Upper lobe of left lung (tissue), 6 donors: Measurements from ENCODE around the gene NDEL1. TPM values are rescaled to one million over a fixed set of nuclear protein-coding genes. Genes with fewer than 3 reads are reported as not detected.

ENCODE experiments used
- ATAC-seq, 2 donors: fragments of 200-7000 bp; cut with Tn5 transposase; one replicate each; pipeline ENCODE4 v1.9.1; 2022; ENCODE audit warnings: mild to moderate bottlenecking in 2 of 2, moderate library complexity in 2 of 2; ENCODE audit not compliant: low FRiP score in 2 of 2
- DNase-seq, 2 donors: peaks; one replicate each; pipeline ENCODE4 v3.0.0-alpha.2; 2019 to 2020
- H3K27ac ChIP-seq, 4 donors: fragments of 200-600 bp; sonication (generic); one replicate each; pipeline ENCODE4 v1.5.1; 2016 to 2019
- H3K27me3 ChIP-seq, 4 donors: fragments of 200-600 bp; sonication (generic); one replicate each; pipeline ENCODE4 v1.5.1; 2017 to 2019
- H3K36me3 ChIP-seq, 4 donors: fragments of 200-600 bp; sonication (generic); one replicate each; pipeline ENCODE4 v1.5.1; 2016 to 2019
- H3K4me1 ChIP-seq, 4 donors: fragments of 200-600 bp; sonication (generic); one replicate each; pipeline ENCODE4 v1.5.1; 2018 to 2019
- H3K4me3 ChIP-seq, 4 donors: fragments of 200-600 bp; sonication (generic); one replicate each; pipeline ENCODE4 v1.5.1; 2017 to 2019; ENCODE audit warnings: mild to moderate bottlenecking in 2 of 4, moderate library complexity in 1 of 4
- H3K9me3 ChIP-seq, 4 donors: fragments of 200-600 bp; sonication (generic); one replicate each; pipeline ENCODE4 v1.5.1; 2018 to 2019
- CTCF ChIP-seq, 6 experiments: fragments of 450-650 bp in 4 of 6; fragments of 200-600 bp in 2 of 6; sonication (generic) in 2 of 6; IDR thresholded peaks; one replicate each; pipeline ENCODE4 v1.5.1; 2016 to 2019; ENCODE audit warnings: antibody characterized with exemption in 6 of 6
- EP300 ChIP-seq, 4 donors: sonication (generic); formaldehyde crosslinking; IDR thresholded peaks; one replicate each; pipeline ENCODE4 v1.5.1; 2017; ENCODE audit warnings: antibody characterized with exemption in 4 of 4, control low read depth in 2 of 4
- POLR2A ChIP-seq, 4 donors: fragments of 450-650 bp; IDR thresholded peaks; one replicate each; pipeline ENCODE4 v1.5.1; 2016 to 2017; ENCODE audit warnings: antibody characterized with exemption in 4 of 4, mild to moderate bottlenecking in 2 of 4
- POLR2AphosphoS5 ChIP-seq, 2 donors: sonication (generic); formaldehyde crosslinking; IDR thresholded peaks; one replicate each; pipeline ENCODE4 v1.5.1; 2017; ENCODE audit warnings: antibody characterized with exemption in 2 of 2
- WGBS, 2 donors: methylation state at CpG; one replicate each; pipeline ENCODE4 v1.1.5; 2017 to 2018; 5-methylcytosine and 5-hydroxymethylcytosine counted together
- total RNA-seq, 6 donors: library from RNA; depleted of rRNA in 4 of 6; stranded (reverse); fragments of >200 nt in 4 of 6; gene quantifications; one replicate each; pipeline versions ENCODE4 v1.1.0 to v1.2.1, GENCODE V29; 2016 to 2021
- donor health status: DM: no; HTN: no; CAD: no; lungs with moderate emphysema.
- donor health status: DM: no; HTN: yes; CAD: no; lungs with severe emphysema.

The NDEL1 gene
- total RNA-seq, 6 donors from 2014 or later = 62.3 to 138 (median 85.4) TPM

DNA sequence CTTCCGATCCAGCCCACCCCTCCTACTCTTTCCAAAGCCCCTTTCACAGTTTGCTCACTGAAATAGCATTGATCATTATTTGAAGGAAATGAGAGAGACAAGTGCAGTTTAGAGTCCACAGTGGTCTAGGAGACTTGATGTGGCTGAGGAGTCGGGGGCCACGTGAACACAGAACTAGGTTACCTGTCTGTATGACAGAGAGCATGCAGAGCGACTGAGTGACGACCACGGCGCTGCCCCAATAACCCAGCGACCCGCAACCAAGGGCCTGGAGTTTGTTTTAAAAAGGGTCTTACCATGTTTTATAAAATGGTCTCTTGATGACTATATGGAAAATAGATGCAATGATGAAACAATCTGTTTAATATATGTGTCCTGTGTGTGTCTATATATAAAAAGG lies 39.5 kb downstream of the NDEL1 start:
- H3K27ac ChIP-seq = no peak overlapping the region
- peaks cover 6 to 13% (median 11%) of the 10 kb centered on the region in 4 donors for H3K4me1 ChIP-seq
- H3K9me3 ChIP-seq = no peaks in the 10 kb centered on the region
- TF ChIP-seq CTCF (IDR thresholded peaks at IDR 0.05) (no peak), POLR2A (IDR thresholded peaks at IDR 0.05) (no peak)
- ATAC-seq (no peak), DNase-seq (no peak)
- peaks cover 20 to 93% (median 57%) of the 10 kb centered on the region in 4 donors for H3K36me3 ChIP-seq
- no peak overlapping the region for H3K4me3 ChIP-seq
- H3K27me3 ChIP-seq = no peaks in the 10 kb centered on the region
- WGBS, 2 donors = 95 to 96% methylated on average over 9 of the region's 9 CpGs

- DNase-seq (no peak), ATAC-seq (no peak)
- Histone ChIP-seq H3K4me3 (no peak overlapping the region), H3K9me3 (no peaks in the 10 kb centered on the region), H3K4me1 (peaks cover under 1 to 13% (median 9%) of the 10 kb centered on the region in 4 donors), H3K27me3 (no peaks in the 10 kb centered on the region), H3K36me3 (peaks cover 20 to 97% (median 60%) of the 10 kb centered on the region in 4 donors), H3K27ac (no peak overlapping the region)
- TF ChIP-seq CTCF (IDR thresholded peaks at IDR 0.05) (no peak), EP300 (IDR thresholded peaks at IDR 0.05) (no peak), POLR2A (IDR thresholded peaks at IDR 0.05) (no peak), POLR2AphosphoS5 (IDR thresholded peaks at IDR 0.05) (no peak)
- 58 to 79% methylated on average over 5 to 16 of the region's 16 CpGs for WGBS, 2 donors
These were observed 40.1 kb downstream of the NDEL1 start for GRCh38 chr17:8475781-8476180.

GRCh38 chr17:8476741-8477140 lies 41.1 kb downstream of the NDEL1 start:
- H3K4me3 ChIP-seq = no peak overlapping the region
- DNase-seq = peak in 1 of 2 donors; percentile 76

GRCh38 chr17:8477171-8477570 lies 41.5 kb downstream of the NDEL1 start:
- H3K36me3 ChIP-seq = peaks cover 12 to 99% (median 56%) of the 10 kb centered on the region in 4 donors
- DNase-seq = no peak
- 95 to 96% methylated on average over 8 of the region's 8 CpGs for WGBS, 2 donors
- H3K9me3 ChIP-seq = no peaks in the 10 kb centered on the region
- no peaks in the 10 kb centered on the region for H3K27me3 ChIP-seq
- no peak for ATAC-seq
- no peak overlapping the region for H3K27ac ChIP-seq
- peaks cover 0 to 13% (median 9%) of the 10 kb centered on the region in 4 donors for H3K4me1 ChIP-seq
- H3K4me3 ChIP-seq = no peak overlapping the region
- TF ChIP-seq EP300 (IDR thresholded peaks at IDR 0.05) (no peak), CTCF (IDR thresholded peaks at IDR 0.05) (no peak), POLR2A (IDR thresholded peaks at IDR 0.05) (no peak), POLR2AphosphoS5 (IDR thresholded peaks at IDR 0.05) (no peak)

More at GRCh38 chr17:8476741-8477140, 41.1 kb downstream of the NDEL1 start:
- WGBS, 2 donors = 94% methylated on average over 22 of the region's 22 CpGs
- peaks cover 0 to 13% (median 9%) of the 10 kb centered on the region in 4 donors for H3K4me1 ChIP-seq
- ATAC-seq = no peak
- peaks cover 13 to 99% (median 59%) of the 10 kb centered on the region in 4 donors for H3K36me3 ChIP-seq
- H3K9me3 ChIP-seq = no peaks in the 10 kb centered on the region
- TF ChIP-seq CTCF (IDR thresholded peaks at IDR 0.05) (no peak), POLR2A (IDR thresholded peaks at IDR 0.05) (no peak), EP300 (IDR thresholded peaks at IDR 0.05) (no peak), POLR2AphosphoS5 (IDR thresholded peaks at IDR 0.05) (no peak)
- no peaks in the 10 kb centered on the region for H3K27me3 ChIP-seq
- no peak overlapping the region for H3K27ac ChIP-seq

DNA sequence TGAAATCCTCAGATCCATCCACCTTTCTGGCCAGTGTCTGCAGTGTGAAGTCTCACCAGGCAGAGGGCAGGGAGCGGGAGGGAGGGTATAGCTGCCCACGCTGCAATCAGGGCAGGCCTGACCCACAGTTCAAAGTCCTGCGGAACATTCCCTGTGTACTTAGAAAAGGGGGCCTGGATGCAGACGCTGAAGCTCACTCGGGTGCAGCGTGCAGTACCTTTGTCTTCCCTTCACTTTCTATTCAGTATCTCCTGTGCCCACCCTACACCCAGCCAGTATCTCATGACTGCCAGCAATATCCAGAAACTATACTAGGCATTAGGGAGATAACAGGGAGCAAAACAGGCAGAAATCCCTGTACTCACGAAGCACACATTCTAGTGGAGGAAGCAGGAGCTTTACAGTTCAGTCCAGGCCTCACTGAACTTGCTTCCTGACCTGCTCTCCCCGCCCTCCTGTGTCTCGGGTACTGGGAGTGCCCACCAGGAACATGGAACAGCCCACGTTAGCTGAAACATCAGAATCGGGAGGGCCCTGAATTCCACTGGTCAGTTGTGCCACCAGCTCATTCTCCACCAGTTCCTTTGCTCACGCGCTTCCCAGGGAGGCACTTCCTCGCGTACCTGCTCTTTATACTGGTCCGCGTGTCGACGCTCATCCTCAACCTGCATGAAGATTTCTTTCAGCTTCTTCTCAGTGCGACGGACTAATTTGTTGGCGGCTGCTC lies 42.2 kb downstream of the NDEL1 start:
- DNase-seq = no peak
- Histone ChIP-seq H3K9me3 (no peaks in the 10 kb centered on the region), H3K4me1 (peaks cover 0 to 13% (median 9%) of the 10 kb centered on the region in 4 donors), H3K27ac (no peak overlapping the region), H3K27me3 (no peaks in the 10 kb centered on the region), H3K36me3 (peaks cover 12 to 98% (median 52%) of the 10 kb centered on the region in 4 donors), H3K4me3 (no peak overlapping the region)
- ATAC-seq = no peak
- no peak for TF ChIP-seq CTCF (IDR thresholded peaks at IDR 0.05)
- TF ChIP-seq POLR2AphosphoS5 (IDR thresholded peaks at IDR 0.05) = no peak
- TF ChIP-seq POLR2A (IDR thresholded peaks at IDR 0.05) = no peak
- TF ChIP-seq EP300 (IDR thresholded peaks at IDR 0.05) = no peak
- WGBS, 2 donors = 92 to 95% methylated on average over 21 to 22 of the region's 22 CpGs
